ENCODE measurements around the gene CROCC.
A peak's percentile ranks its signal among the peaks of the same experiment; 100 is the strongest.
"Not testable (repeated sequence)": the region's sequence is repeated elsewhere in the genome, so short reads cannot be mapped to it uniquely, and the experiment has no call there.

The CROCC gene

GRCh38 chr1:16911851-16912721 is 9.6 kb upstream of the CROCC start:
- not testable (repeated sequence) for H3K36me3 ChIP-seq (ENCODE audit: insufficient read depth, low read depth, low read length); H3K4me1 ChIP-seq (ENCODE audit: insufficient read depth, low read length); H3K9me3 ChIP-seq (ENCODE audit: insufficient read depth, low read depth, low read length); H3K27ac ChIP-seq (ENCODE audit: low read length); H3K27me3 ChIP-seq (ENCODE audit: insufficient read depth, low read length); H3K4me3 ChIP-seq (ENCODE audit: low read length); H3K9ac ChIP-seq (ENCODE audit: low read depth, low read length)

GRCh38 chr1:16912742-16913141 is 9.0 kb upstream of the CROCC start:
- not testable (repeated sequence) for H3K9ac ChIP-seq (ENCODE audit: low read depth, low read length); H3K36me3 ChIP-seq (ENCODE audit: insufficient read depth, low read depth, low read length); H3K9me3 ChIP-seq (ENCODE audit: insufficient read depth, low read depth, low read length); H3K4me3 ChIP-seq (ENCODE audit: low read length); H3K4me1 ChIP-seq (ENCODE audit: insufficient read depth, low read length); H3K27me3 ChIP-seq (ENCODE audit: insufficient read depth, low read length); H3K27ac ChIP-seq (ENCODE audit: low read length)

DNA sequence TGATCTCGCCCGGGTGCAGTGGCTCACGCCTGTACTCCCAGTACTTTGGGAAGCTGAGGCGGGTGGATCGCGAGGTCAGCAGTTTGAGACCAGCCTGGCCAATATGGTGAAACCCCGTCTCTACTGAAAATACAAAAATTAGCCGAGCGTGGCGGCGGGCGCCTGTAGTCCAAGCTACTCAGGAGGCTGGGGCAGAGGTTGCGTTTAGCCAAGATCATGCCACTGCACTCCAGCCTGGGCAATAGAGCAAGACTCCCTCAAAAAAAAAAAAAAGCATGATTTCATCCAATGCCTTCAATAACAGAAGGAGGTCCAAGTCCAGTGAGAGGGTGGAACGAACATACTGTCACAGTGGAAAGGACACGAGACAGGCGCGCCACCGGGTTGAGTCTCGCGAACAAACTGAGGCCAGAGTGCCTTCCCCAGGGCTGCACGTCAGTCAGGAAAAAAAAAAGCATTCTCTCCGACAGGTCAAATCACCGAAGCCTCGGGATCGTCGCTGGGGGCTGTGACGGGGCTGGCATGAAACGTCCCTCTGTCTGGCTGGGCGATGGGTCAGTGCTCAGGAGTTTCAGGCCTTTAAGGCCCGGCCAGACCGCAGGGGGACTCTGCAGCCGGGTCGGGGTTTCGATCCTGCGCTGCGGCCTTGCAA is 8.4 kb upstream of the CROCC start:
- Histone ChIP-seq H3K27me3 (ENCODE audit: insufficient read depth, low read length) (peaks cover 5% of the 10 kb centered on the region; the same call in 1 of the 2 replicates), H3K36me3 (ENCODE audit: insufficient read depth, low read depth, low read length) (no peaks in the 10 kb centered on the region), H3K9ac (ENCODE audit: low read depth, low read length) (peak overlapping the region; percentile 66; the same call in 1 of the 2 replicates), H3K9me3 (ENCODE audit: insufficient read depth, low read depth, low read length) (no peaks in the 10 kb centered on the region), H3K4me1 (ENCODE audit: insufficient read depth, low read length) (no peaks in the 10 kb centered on the region; the same call in 1 of the 2 replicates), H3K4me3 (ENCODE audit: low read length) (peak overlapping the region; percentile 77), H3K27ac (ENCODE audit: low read length) (no peak overlapping the region)

GRCh38 chr1:16913833-16914662 is 7.7 kb upstream of the CROCC start:
- no peaks in the 10 kb centered on the region; the same call in 1 of the 2 replicates for H3K4me1 ChIP-seq (ENCODE audit: insufficient read depth, low read length)
- no peaks in the 10 kb centered on the region for H3K36me3 ChIP-seq (ENCODE audit: insufficient read depth, low read depth, low read length)
- peak overlapping the region; percentile 77 for H3K4me3 ChIP-seq (ENCODE audit: low read length)
- no peak overlapping the region for H3K27ac ChIP-seq (ENCODE audit: low read length)
- peaks cover 5% of the 10 kb centered on the region; the same call in 1 of the 2 replicates for H3K27me3 ChIP-seq (ENCODE audit: insufficient read depth, low read length)
- peak overlapping the region; percentile 66 for H3K9ac ChIP-seq (ENCODE audit: low read depth, low read length)
- no peaks in the 10 kb centered on the region for H3K9me3 ChIP-seq (ENCODE audit: insufficient read depth, low read depth, low read length)

GRCh38 chr1:16914928-16915626 is 6.7 kb upstream of the CROCC start:
- peak overlapping the region; percentile 66; the same call in 1 of the 2 replicates for H3K9ac ChIP-seq (ENCODE audit: low read depth, low read length)
- H3K27ac ChIP-seq (ENCODE audit: low read length); H3K4me1 ChIP-seq (ENCODE audit: insufficient read depth, low read length); H3K27me3 ChIP-seq (ENCODE audit: insufficient read depth, low read length); H3K9me3 ChIP-seq (ENCODE audit: insufficient read depth, low read depth, low read length); H3K36me3 ChIP-seq (ENCODE audit: insufficient read depth, low read depth, low read length): not testable (repeated sequence)
- peak overlapping the region; percentile 73; the same call in 1 of the 2 replicates for H3K4me3 ChIP-seq (ENCODE audit: low read length)

- Histone ChIP-seq H3K4me3 (ENCODE audit: low read length) (no peak overlapping the region), H3K27me3 (ENCODE audit: insufficient read depth, low read length) (peaks cover 5% of the 10 kb centered on the region; the same call in 1 of the 2 replicates), H3K9me3 (ENCODE audit: insufficient read depth, low read depth, low read length) (no peaks in the 10 kb centered on the region), H3K4me1 (ENCODE audit: insufficient read depth, low read length) (no peaks in the 10 kb centered on the region; the same call in 1 of the 2 replicates), H3K9ac (ENCODE audit: low read depth, low read length) (no peak overlapping the region), H3K27ac (ENCODE audit: low read length) (no peak overlapping the region), H3K36me3 (ENCODE audit: insufficient read depth, low read depth, low read length) (no peaks in the 10 kb centered on the region)
Measured at GRCh38 chr1:16915627-16915973, 6.1 kb upstream of the CROCC start.

DNA sequence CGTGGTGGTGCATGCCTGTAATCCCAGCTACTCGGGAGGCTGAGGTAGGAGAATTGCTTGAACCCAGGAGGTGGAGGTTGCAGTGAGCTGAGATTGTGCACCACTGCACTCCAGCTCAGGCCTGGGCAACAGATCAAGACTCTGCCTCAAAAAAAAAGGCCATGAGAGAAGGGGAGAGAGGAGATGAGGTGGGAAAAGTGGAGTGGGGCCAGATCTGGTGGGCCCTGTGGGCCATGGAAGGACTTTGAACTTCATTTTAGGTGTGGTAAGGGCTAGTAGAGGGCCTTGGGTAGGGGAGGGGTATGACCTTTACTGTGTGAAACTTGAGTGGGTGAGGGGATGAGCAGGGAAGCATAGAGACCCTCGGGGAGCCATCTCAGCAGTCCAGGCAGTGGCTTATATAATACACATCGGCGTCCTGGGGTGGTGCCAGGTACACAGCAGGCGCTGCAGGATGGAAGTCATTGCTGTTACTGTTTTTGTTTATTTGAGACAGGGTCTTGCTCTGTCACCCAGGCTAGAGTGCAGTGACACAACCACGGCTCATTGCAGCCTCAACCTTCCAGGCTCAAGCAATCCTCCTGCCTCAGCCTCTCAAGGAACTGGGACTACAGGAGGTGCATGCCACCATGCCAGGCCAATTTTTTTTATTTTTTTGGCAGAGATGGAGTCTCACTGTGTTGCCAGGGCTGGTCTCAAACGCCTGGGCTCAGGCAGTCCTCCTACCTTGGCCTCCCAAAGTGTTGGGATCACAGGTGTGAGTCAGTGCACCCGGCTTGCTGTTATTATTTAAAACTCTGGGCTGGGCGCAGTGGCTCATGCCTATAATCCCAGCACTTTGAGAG is 5.5 kb upstream of the CROCC start:
- H3K27ac ChIP-seq (ENCODE audit: low read length); H3K4me3 ChIP-seq (ENCODE audit: low read length); H3K36me3 ChIP-seq (ENCODE audit: insufficient read depth, low read depth, low read length); H3K4me1 ChIP-seq (ENCODE audit: insufficient read depth, low read length); H3K9ac ChIP-seq (ENCODE audit: low read depth, low read length); H3K9me3 ChIP-seq (ENCODE audit: insufficient read depth, low read depth, low read length); H3K27me3 ChIP-seq (ENCODE audit: insufficient read depth, low read length): not testable (repeated sequence)

DNA sequence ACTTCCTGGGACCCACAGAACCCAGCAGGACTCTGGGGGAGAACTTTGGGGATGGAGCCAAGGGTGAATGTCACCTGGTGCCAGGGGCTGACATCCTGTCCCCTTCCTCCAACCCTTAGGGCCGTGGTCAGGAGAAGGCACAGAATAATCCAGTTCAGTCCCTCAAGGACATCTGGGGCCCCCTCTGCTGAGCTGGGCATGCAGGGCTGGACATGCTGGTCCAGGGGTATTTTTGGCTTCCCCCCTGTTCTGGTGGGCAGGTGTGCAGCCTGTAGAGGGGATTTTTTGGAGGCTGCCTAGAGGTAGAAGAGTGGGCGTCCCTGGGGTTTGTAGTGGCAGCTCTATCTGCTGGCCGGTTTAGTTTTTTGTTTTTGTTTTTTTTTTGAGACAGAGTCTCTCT is 3.4 kb upstream of the CROCC start:
- no peaks in the 10 kb centered on the region for H3K9me3 ChIP-seq (ENCODE audit: insufficient read depth, low read depth, low read length)
- H3K27me3 ChIP-seq (ENCODE audit: insufficient read depth, low read length) = no peaks in the 10 kb centered on the region
- H3K4me1 ChIP-seq (ENCODE audit: insufficient read depth, low read length) = no peaks in the 10 kb centered on the region; the same call in 1 of the 2 replicates
- H3K4me3 ChIP-seq (ENCODE audit: low read length) = no peak overlapping the region
- no peak overlapping the region for H3K9ac ChIP-seq (ENCODE audit: low read depth, low read length)
- no peak overlapping the region for H3K27ac ChIP-seq (ENCODE audit: low read length)
- no peaks in the 10 kb centered on the region for H3K36me3 ChIP-seq (ENCODE audit: insufficient read depth, low read depth, low read length)

DNA sequence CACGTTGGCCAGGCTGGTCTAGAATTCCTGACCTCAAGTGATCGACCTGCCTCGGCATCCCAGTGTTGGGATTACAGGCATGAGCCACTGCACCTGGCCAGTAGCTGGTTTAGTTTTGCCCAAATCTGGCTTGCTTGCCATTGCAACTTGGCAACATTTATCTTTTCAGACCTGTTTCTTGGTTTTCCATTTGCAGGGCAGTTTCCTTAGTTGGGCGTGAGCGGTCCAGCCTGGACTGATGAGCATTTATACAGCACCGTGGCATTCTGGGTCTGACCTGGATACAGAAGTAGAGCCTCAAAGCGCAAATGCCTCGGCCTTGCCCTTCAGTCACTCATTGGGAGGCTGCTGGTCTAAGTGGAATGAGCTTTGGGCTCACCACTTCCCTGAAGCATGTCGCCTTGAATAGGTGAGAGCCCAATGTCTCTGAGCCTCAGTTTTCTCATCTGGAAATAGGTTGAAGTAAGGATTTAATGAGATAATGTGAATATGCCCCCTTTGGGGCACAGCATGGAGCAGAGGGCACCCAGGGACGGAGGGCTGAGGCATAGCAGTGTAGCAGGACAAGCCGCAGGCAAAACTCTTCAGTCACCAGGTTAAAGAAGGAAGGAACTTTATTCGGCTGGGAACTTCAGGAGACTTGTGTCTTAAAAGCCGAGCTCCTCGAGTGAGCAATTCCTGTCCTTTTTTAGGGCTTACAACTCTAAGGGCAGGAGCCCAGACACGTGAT is 2.6 kb upstream of the CROCC start:
- not testable (repeated sequence) for H3K27me3 ChIP-seq (ENCODE audit: insufficient read depth, low read length); H3K36me3 ChIP-seq (ENCODE audit: insufficient read depth, low read depth, low read length); H3K4me1 ChIP-seq (ENCODE audit: insufficient read depth, low read length); H3K27ac ChIP-seq (ENCODE audit: low read length); H3K9me3 ChIP-seq (ENCODE audit: insufficient read depth, low read depth, low read length); H3K4me3 ChIP-seq (ENCODE audit: low read length); H3K9ac ChIP-seq (ENCODE audit: low read depth, low read length)

DNA sequence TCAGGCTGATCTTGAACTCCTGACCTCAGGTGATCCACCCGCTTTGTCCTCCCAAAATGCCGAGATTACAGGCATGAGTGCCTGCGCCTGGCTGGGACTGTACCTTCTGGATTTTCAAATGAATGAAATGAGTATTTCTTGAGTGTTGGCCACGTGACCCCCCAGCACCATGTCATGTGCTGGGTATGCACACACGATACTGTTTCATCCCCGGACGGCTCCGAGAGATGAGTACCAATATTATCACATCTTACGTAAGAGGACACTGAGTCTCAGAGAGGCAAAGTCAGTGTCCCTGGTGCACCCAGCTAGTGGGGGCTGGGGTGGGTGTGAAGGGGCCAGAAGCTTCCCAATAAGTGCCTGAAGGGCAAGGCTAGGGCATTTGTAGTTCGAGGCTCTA is 780 bp upstream of the CROCC start:
- no peaks in the 10 kb centered on the region for H3K27me3 ChIP-seq (ENCODE audit: insufficient read depth, low read length)
- H3K4me3 ChIP-seq (ENCODE audit: low read length) = peak overlapping the region; percentile 87; the same call in 1 of the 2 replicates
- H3K27ac ChIP-seq (ENCODE audit: low read length) = peak overlapping the region; percentile 59
- no peaks in the 10 kb centered on the region for H3K36me3 ChIP-seq (ENCODE audit: insufficient read depth, low read depth, low read length)
- H3K4me1 ChIP-seq (ENCODE audit: insufficient read depth, low read length) = no peaks in the 10 kb centered on the region; the same call in 1 of the 2 replicates
- H3K9ac ChIP-seq (ENCODE audit: low read depth, low read length) = peak overlapping the region; percentile 87; the same call in 1 of the 2 replicates
- H3K9me3 ChIP-seq (ENCODE audit: insufficient read depth, low read depth, low read length) = no peaks in the 10 kb centered on the region
